CD14-positive monocyte (primary cell): ENCODE data around the gene PHC2. TPM values are rescaled to one million over a fixed set of nuclear protein-coding genes. Genes with fewer than 3 reads are reported as not detected.

ENCODE experiments used
- DNase-seq, 3 donors: peaks; one replicate each; pipeline ENCODE4 v3.0.0-alpha.2; 2011 to 2022
- H2AFZ ChIP-seq: 2 replicates; pipeline ENCODE4 v1.6.0; 2012; ENCODE audit warnings: mild to moderate bottlenecking, low read depth, low read length, inconsistent platforms; ENCODE audit not compliant: insufficient read depth, poor library complexity, severe bottlenecking
- H3K27ac ChIP-seq, 2 donors: 1 replicate in 1 of 2; 2 replicates in 1 of 2; pipeline ENCODE4 v1.5.1; 2012 to 2013; ENCODE audit warnings: low read length in 2 of 2, control low read depth in 1 of 2, inconsistent platforms in 1 of 2, low read depth in 1 of 2, mild to moderate bottlenecking in 1 of 2
- H3K27me3 ChIP-seq, 2 donors: one replicate each; pipeline versions ENCODE4 v1.6.0 to v1.6.1; 2011 to 2013; ENCODE audit warnings: low read length in 2 of 2; ENCODE audit not compliant: control insufficient read depth in 2 of 2, insufficient read depth in 2 of 2
- H3K36me3 ChIP-seq, 2 donors: replicated peaks in 1 of 2; 1 replicate in 1 of 2; 2 replicates in 1 of 2; pipeline versions ENCODE4 v1.5.1 to v1.6.1; 2012 to 2013; ENCODE audit warnings: low read length in 2 of 2, control low read depth in 1 of 2, inconsistent platforms in 1 of 2, mild to moderate bottlenecking in 1 of 2; ENCODE audit not compliant: insufficient read depth in 2 of 2, control insufficient read depth in 1 of 2
- H3K4me1 ChIP-seq, 2 donors: 1 replicate in 1 of 2; 2 replicates in 1 of 2; pipeline versions ENCODE4 v1.5.1 to v1.6.1; 2012 to 2013; ENCODE audit warnings: low read length in 2 of 2, control low read depth in 1 of 2, inconsistent platforms in 1 of 2, mild to moderate bottlenecking in 1 of 2, moderate library complexity in 1 of 2; ENCODE audit not compliant: insufficient read depth in 2 of 2, control insufficient read depth in 1 of 2
- H3K4me2 ChIP-seq: replicated peaks from 2 replicates; pipeline ENCODE3; 2012; ENCODE audit warnings: low read length, moderate library complexity, mild to moderate bottlenecking; ENCODE audit not compliant: poor library complexity, severe bottlenecking; ENCODE audit errors: extremely low read depth
- H3K4me3 ChIP-seq, 3 experiments: fragments of 200-600 bp in 1 of 3; sonication (generic) in 1 of 3; replicated peaks in 1 of 3; 1 replicate in 2 of 3; 2 replicates in 1 of 3; pipeline ENCODE4 v1.5.1; 2011 to 2013; ENCODE audit warnings: low read length in 3 of 3, mild to moderate bottlenecking in 3 of 3, control low read depth in 2 of 3, low read depth in 2 of 3, inconsistent platforms in 1 of 3, moderate library complexity in 1 of 3
- H3K79me2 ChIP-seq: 2 replicates; pipeline ENCODE4 v1.6.0; 2012; ENCODE audit warnings: mild to moderate bottlenecking, control low read depth, inconsistent platforms, low read length, moderate library complexity; ENCODE audit not compliant: insufficient read depth
- H3K9ac ChIP-seq: 2 replicates; pipeline ENCODE4 v1.6.0; 2017; ENCODE audit warnings: low read length, mild to moderate bottlenecking; ENCODE audit not compliant: insufficient read depth, poor library complexity, severe bottlenecking
- H3K9me3 ChIP-seq, 2 donors: replicated peaks in 1 of 2; 1 replicate in 1 of 2; 2 replicates in 1 of 2; pipeline versions ENCODE4 v1.5.1 to v1.6.1; 2012 to 2013; ENCODE audit warnings: low read length in 2 of 2, control low read depth in 1 of 2; ENCODE audit not compliant: control insufficient read depth in 1 of 2, insufficient read depth in 1 of 2
- H4K20me1 ChIP-seq: 2 replicates; pipeline ENCODE4 v1.6.0; 2012; ENCODE audit warnings: mild to moderate bottlenecking, low read length, control low read depth, moderate library complexity; ENCODE audit not compliant: insufficient read depth
- H3K27ac Mint-ChIP-seq, 7 donors: one replicate each; pipeline ENCODE4 v1.8.0; 2020; ENCODE audit warnings: mild to moderate bottlenecking in 7 of 7, mixed read lengths in 7 of 7, moderate library complexity in 6 of 7, inconsistent platforms in 2 of 7
- H3K27me3 Mint-ChIP-seq, 3 donors: one replicate each; pipeline ENCODE4 v1.8.0; 2021 to 2022; ENCODE audit warnings: low read depth in 3 of 3, mild to moderate bottlenecking in 3 of 3, mixed read lengths in 3 of 3, moderate library complexity in 3 of 3, inconsistent platforms in 1 of 3
- H3K36me3 Mint-ChIP-seq, 2 donors: one replicate each; pipeline ENCODE4 v1.8.0; 2020; ENCODE audit warnings: mixed read lengths in 2 of 2, inconsistent platforms in 1 of 2, mild to moderate bottlenecking in 1 of 2
- H3K4me1 Mint-ChIP-seq: one replicate; pipeline ENCODE4 v1.8.0; 2020; ENCODE audit warnings: mild to moderate bottlenecking, mixed read lengths
- H3K4me3 Mint-ChIP-seq, 2 donors: one replicate each; pipeline ENCODE4 v1.8.0; 2020; ENCODE audit warnings: mild to moderate bottlenecking in 2 of 2, mixed read lengths in 2 of 2, moderate library complexity in 1 of 2
- H3K9me3 Mint-ChIP-seq, 7 donors: one replicate each; pipeline ENCODE4 v1.8.0; 2020 to 2022; ENCODE audit warnings: mixed read lengths in 7 of 7, mild to moderate bottlenecking in 6 of 7, moderate library complexity in 6 of 7, inconsistent platforms in 2 of 7
- WGBS: methylation state at CpG from one replicate; pipeline ENCODE4 v1.1.5; 2013; ENCODE audit warnings: missing lambda C conversion rate; ENCODE audit not compliant: insufficient coverage; 5-methylcytosine and 5-hydroxymethylcytosine counted together
- intact Hi-C, 2 donors: fragments of 100-400 bp; cut with micrococcal nuclease; formaldehyde crosslinking; loops; one replicate each; pipeline versions ENCODE4 v1.15.0 to v1.15.1; 2023
- polyA plus RNA-seq, 3 donors: library from polyadenylated mRNA; depleted of rRNA in 1 of 3; unstranded in 2 of 3; stranded (reverse) in 1 of 3; fragments of 300-500 nt in 2 of 3; fragments of >200 nt in 1 of 3; fragmentation: Illumina TruSeq in 2 of 3; gene quantifications; 1 replicate in 2 of 3; 2 replicates in 1 of 3; pipeline ENCODE4 v1.2.3, GENCODE V29; 2012 to 2021
- TF ChIP-seq, protein P1 (sequence below): fragments of 200-600 bp; IDR thresholded peaks from one replicate; pipeline ENCODE4 v1.8.0; 2022; ENCODE audit warnings: antibody characterized with exemption, mild to moderate bottlenecking

PHC2 gene
- polyA plus RNA-seq, 3 donors, result 18.9 to 85.3 (median 53.1) TPM

DNA sequence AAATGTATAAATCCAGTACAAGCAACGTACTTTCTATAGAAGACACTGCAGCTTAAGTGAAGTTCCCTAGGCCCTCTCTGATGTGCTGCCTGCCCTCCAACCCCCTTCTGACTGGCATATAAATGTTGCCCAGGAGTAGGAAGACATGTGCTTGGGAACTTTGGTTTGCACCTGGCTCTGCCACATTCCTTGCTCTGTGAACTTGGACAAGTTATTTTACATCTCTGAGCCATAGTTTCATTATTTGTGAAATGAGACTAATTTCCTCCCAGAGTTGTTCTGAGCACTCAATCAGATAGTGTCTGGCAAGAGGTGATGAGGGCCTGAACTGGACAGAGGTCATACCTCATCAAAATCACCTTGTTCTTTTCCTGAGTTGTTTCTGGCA is 3.5 kb upstream of the PHC2 start:
- H2AFZ ChIP-seq, result no peak overlapping the region
- Mint-ChIP-seq H3K4me3 (no peak overlapping the region), H3K4me1 (peaks cover 30% of the 10 kb centered on the region), H3K36me3 (peaks cover 0 to 1% of the 10 kb centered on the region in 2 donors), H3K27me3 (peaks cover 0 to 2% (median 0%) of the 10 kb centered on the region in 3 donors), H3K27ac (peak overlapping the region; percentile 20 to 92 (median 82)), H3K9me3 (no peaks in the 10 kb centered on the region)
- H3K27me3 ChIP-seq, result peaks cover 7 to 9% of the 10 kb centered on the region in 2 donors
- H3K4me1 ChIP-seq, result peaks cover 41 to 48% of the 10 kb centered on the region in 2 donors
- H3K36me3 ChIP-seq, result no peaks in the 10 kb centered on the region
- no peaks in the 10 kb centered on the region for H3K9me3 ChIP-seq
- peak overlapping the region; percentile 9 for H3K4me2 ChIP-seq
- H3K27ac ChIP-seq, result peak overlapping the region in 1 of 2 donors; percentile 1
- H3K9ac ChIP-seq, result no peak overlapping the region
- H4K20me1 ChIP-seq, result no peaks in the 10 kb centered on the region
- WGBS, result no CpG with 5 or more reads among the region's 1 CpG
- TF ChIP-seq, protein P1, sequence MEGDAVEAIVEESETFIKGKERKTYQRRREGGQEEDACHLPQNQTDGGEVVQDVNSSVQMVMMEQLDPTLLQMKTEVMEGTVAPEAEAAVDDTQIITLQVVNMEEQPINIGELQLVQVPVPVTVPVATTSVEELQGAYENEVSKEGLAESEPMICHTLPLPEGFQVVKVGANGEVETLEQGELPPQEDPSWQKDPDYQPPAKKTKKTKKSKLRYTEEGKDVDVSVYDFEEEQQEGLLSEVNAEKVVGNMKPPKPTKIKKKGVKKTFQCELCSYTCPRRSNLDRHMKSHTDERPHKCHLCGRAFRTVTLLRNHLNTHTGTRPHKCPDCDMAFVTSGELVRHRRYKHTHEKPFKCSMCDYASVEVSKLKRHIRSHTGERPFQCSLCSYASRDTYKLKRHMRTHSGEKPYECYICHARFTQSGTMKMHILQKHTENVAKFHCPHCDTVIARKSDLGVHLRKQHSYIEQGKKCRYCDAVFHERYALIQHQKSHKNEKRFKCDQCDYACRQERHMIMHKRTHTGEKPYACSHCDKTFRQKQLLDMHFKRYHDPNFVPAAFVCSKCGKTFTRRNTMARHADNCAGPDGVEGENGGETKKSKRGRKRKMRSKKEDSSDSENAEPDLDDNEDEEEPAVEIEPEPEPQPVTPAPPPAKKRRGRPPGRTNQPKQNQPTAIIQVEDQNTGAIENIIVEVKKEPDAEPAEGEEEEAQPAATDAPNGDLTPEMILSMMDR, result no peak
- H3K79me2 ChIP-seq, result no peaks in the 10 kb centered on the region
- intact Hi-C loops, result loop anchor here in 1 of 2 donors (5.0 kb wide), 1 partner anchor 33 kb away; no protein-coding TSS in a partner anchor
- H3K4me3 ChIP-seq, result no peak overlapping the region
- DNase-seq, result no peak

DNA sequence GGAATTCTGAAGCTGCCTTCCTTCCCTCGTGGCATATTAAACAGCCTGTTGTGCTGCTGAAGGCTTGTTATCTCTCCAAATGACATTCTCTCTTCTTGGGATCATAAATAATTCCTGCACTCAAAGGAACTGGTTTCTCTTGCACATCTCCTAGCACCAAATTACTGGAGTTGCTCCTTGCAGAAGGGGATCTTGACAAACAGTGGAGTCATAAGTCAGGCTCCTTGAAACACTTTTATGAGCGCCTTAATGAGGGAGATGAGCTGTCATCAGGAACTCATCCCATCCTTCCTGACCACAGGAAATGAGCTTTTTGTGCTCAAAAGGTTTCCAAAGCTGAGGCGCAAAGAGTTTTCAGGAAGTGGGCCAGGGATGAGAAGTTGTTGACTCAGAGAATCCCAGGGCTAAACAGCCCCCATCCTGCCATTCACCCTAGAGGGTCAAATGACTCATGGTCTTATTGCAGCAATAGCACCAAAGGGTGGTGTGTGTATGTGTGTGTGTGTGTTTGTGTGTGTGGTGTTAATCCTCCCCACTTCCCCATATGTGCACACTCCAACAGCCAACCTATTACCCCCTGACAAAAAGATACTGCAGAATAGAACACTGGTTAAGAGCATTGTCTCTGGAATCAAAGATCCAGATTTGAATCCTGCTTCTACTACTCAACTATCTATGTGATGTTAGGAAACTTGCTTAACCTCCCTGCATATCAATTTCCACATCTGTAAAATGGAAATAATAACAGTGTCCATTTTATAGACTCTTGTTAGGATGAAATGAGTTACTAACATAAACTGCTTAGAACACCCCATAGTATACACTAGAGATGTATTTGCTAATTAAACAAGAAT is 2.8 kb upstream of the PHC2 start:
- Histone ChIP-seq H3K36me3 (no peaks in the 10 kb centered on the region), H4K20me1 (no peaks in the 10 kb centered on the region), H3K4me2 (peak overlapping the region; percentile 35), H3K4me3 (peak overlapping the region in 1 of 3 experiments; percentile 42), H3K79me2 (no peaks in the 10 kb centered on the region), H3K27me3 (peaks cover 10 to 15% of the 10 kb centered on the region in 2 donors), H3K4me1 (peaks cover 42 to 48% of the 10 kb centered on the region in 2 donors), H2AFZ (no peak overlapping the region), H3K9me3 (no peaks in the 10 kb centered on the region), H3K9ac (no peak overlapping the region), H3K27ac (peak overlapping the region in 1 of 2 donors; percentile 79)
- Mint-ChIP-seq H3K27ac (peak overlapping the region; percentile 79 to 95 (median 92)), H3K4me3 (peak overlapping the region in 1 of 2 donors; percentile 62), H3K36me3 (peaks cover 0 to 1% of the 10 kb centered on the region in 2 donors), H3K4me1 (peaks cover 30% of the 10 kb centered on the region), H3K27me3 (peaks cover 0 to 2% (median 0%) of the 10 kb centered on the region in 3 donors), H3K9me3 (no peaks in the 10 kb centered on the region)
- intact Hi-C loops, result loop anchor here in 1 of 2 donors (5.0 kb wide), 1 partner anchor 34 kb away; no protein-coding TSS in a partner anchor
- TF ChIP-seq, protein P1, result no peak
- DNase-seq, result peak; percentile 95 to 99 (median 99)
- WGBS, result 17% methylated on average over 3 of the region's 3 CpGs
